Uterus (tissue), 4 donors: ENCODE measurements around the gene HS6ST1. TPM values are rescaled to one million over a fixed set of nuclear protein-coding genes. Genes with fewer than 3 reads are reported as not detected.

Experiments used
- DNase-seq, 2 donors: peaks; one replicate each; pipeline ENCODE4 v3.0.0-alpha.2; 2019 to 2020
- H3K27ac ChIP-seq, 2 donors: fragments of 200-600 bp; sonication (generic); 1 replicate in 1 of 2; 2 replicates in 1 of 2; pipeline ENCODE4 v1.5.1; 2016 to 2018
- H3K27me3 ChIP-seq, 2 donors: fragments of 200-600 bp; sonication (generic); one replicate each; pipeline ENCODE4 v1.5.1; 2018 to 2019; ENCODE audit warnings: control low read depth in 1 of 2
- H3K36me3 ChIP-seq, 2 donors: fragments of 200-600 bp; sonication (generic); one replicate each; pipeline ENCODE4 v1.5.1; 2019; ENCODE audit warnings: control low read depth in 1 of 2
- H3K4me1 ChIP-seq, 2 donors: fragments of 200-600 bp; sonication (generic); one replicate each; pipeline ENCODE4 v1.5.1; 2018 to 2019; ENCODE audit warnings: control low read depth in 1 of 2
- H3K4me3 ChIP-seq, 2 donors: fragments of 200-600 bp; sonication (generic); 1 replicate in 1 of 2; 2 replicates in 1 of 2; pipeline ENCODE4 v1.5.1; 2018 to 2019; ENCODE audit warnings: mild to moderate bottlenecking in 1 of 2
- H3K9me3 ChIP-seq, 2 donors: fragments of 200-600 bp; sonication (generic); one replicate each; pipeline ENCODE4 v1.5.1; 2019; ENCODE audit warnings: control low read depth in 1 of 2
- CTCF ChIP-seq, 4 experiments: fragments of 200-600 bp in 2 of 4; fragments of 450-650 bp in 2 of 4; sonication (generic) in 2 of 4; IDR thresholded peaks; one replicate each; pipeline ENCODE4 v1.5.1; 2016 to 2019; ENCODE audit warnings: antibody characterized with exemption in 4 of 4, mild to moderate bottlenecking in 2 of 4, moderate library complexity in 1 of 4
- POLR2A ChIP-seq, 2 donors: fragments of 450-650 bp; IDR thresholded peaks; one replicate each; pipeline ENCODE4 v1.6.1; 2016; ENCODE audit warnings: antibody characterized with exemption in 2 of 2, mild to moderate bottlenecking in 1 of 2, moderate library complexity in 1 of 2
- intact Hi-C: fragments of 100-400 bp; cut with DNase I; formaldehyde crosslinking; loops from one replicate; pipeline ENCODE4 v1.15.1; 2023; ENCODE audit warnings: low total_unique reads
- total RNA-seq, 4 donors: library from RNA; depleted of rRNA in 3 of 4; stranded (reverse); fragments of >200 nt in 3 of 4; gene quantifications; one replicate each; pipeline versions ENCODE4 v1.1.0 to v1.2.4, GENCODE V29; 2014 to 2023
- donor health status: DM: yes; HTN: yes; CAD: no.

Gene HS6ST1
- total RNA-seq, 4 donors from 2014 or later: 22.7 to 198 (median 37.4) TPM

GRCh38 chr2:128303911-128304310 lies 14.8 kb downstream of the HS6ST1 start:
- intact Hi-C loops: no loop called here
- Histone ChIP-seq H3K36me3 (no peaks in the 10 kb centered on the region), H3K9me3 (no peaks in the 10 kb centered on the region), H3K27ac (peak overlapping the region in 1 of 2 donors; percentile 2), H3K4me3 (no peak overlapping the region), H3K4me1 (peaks cover 0 to 21% of the 10 kb centered on the region in 2 donors), H3K27me3 (no peaks in the 10 kb centered on the region)
- no peak for DNase-seq
- TF ChIP-seq CTCF (IDR thresholded peaks at IDR 0.05) (no peak), POLR2A (IDR thresholded peaks at IDR 0.05) (no peak)

DNA sequence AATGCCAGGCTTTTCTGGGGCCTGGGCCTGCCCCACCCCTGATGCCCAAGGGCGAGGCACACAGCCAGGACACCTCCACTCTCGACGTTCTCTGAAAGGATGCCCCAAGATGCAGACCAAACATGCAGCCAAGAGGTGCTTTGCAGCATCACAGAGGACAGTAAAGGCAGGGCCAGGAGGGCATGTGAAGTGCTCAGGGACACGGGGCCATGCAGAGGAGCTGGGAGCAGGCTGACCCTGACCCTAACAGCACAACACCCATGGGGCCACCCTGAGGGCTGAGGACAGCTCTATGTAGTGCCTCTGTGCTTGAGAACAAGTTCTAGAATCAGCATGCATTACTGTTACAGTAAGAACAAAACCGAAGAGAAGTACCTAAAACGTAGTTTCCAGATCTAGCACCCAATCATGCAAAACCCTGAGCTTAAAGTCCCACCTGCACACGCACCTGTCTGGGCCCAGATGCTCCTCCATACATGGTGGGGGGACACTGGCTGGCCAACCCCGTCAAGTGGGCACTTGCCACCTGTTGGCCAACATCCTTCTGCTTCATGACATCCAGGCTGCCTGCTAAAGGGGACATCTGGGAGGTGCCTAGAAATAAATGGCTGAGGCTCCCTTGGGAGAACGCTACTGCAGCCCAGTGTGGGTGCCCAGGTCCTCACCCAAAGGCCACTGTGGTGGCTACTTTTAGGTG lies 15.4 kb downstream of the HS6ST1 start:
- Histone ChIP-seq H3K27ac (no peak overlapping the region), H3K9me3 (no peaks in the 10 kb centered on the region), H3K4me3 (no peak overlapping the region), H3K4me1 (peaks cover 0 to 21% of the 10 kb centered on the region in 2 donors), H3K36me3 (no peaks in the 10 kb centered on the region), H3K27me3 (no peaks in the 10 kb centered on the region)
- no peak for DNase-seq
- intact Hi-C loops: no loop called here
- TF ChIP-seq CTCF (IDR thresholded peaks at IDR 0.05): no peak
- TF ChIP-seq POLR2A (IDR thresholded peaks at IDR 0.05): no peak

DNA sequence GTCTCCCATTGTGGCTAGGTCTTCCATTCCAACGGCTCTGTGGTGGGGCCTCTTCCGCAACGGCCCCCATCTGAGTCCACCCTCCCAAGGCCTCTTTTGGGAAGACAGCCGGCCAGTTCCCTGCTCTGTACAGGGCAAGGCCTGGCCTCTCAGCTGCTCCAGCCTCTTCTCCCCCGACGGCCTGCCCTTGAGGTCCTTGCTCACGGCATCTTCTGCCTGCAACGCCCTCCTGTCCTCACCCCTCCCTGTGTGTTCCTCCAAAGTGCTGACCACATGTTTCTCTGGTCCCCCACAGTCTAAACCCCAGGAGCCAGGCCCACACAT lies 16.0 kb downstream of the HS6ST1 start:
- Histone ChIP-seq H3K4me3 (no peak overlapping the region), H3K36me3 (no peaks in the 10 kb centered on the region), H3K4me1 (peaks cover 0 to 21% of the 10 kb centered on the region in 2 donors), H3K27me3 (no peaks in the 10 kb centered on the region), H3K9me3 (no peaks in the 10 kb centered on the region), H3K27ac (no peak overlapping the region)
- no peak for DNase-seq
- TF ChIP-seq CTCF (IDR thresholded peaks at IDR 0.05): no peak
- no peak for TF ChIP-seq POLR2A (IDR thresholded peaks at IDR 0.05)
- intact Hi-C loops: no loop called here

- TF ChIP-seq CTCF (IDR thresholded peaks at IDR 0.05) (no peak), POLR2A (IDR thresholded peaks at IDR 0.05) (no peak)
- no peak overlapping the region for H3K4me3 ChIP-seq
- H3K27me3 ChIP-seq: no peaks in the 10 kb centered on the region
- H3K9me3 ChIP-seq: no peaks in the 10 kb centered on the region
- no peak for DNase-seq
- H3K27ac ChIP-seq: no peak overlapping the region
- H3K4me1 ChIP-seq: peaks cover 0 to 21% of the 10 kb centered on the region in 2 donors
- no peaks in the 10 kb centered on the region for H3K36me3 ChIP-seq
- intact Hi-C loops: no loop called here
These were observed 16.5 kb downstream of the HS6ST1 start for GRCh38 chr2:128302011-128302743.

GRCh38 chr2:128301501-128301966 lies 17.1 kb downstream of the HS6ST1 start:
- Histone ChIP-seq H3K9me3 (no peaks in the 10 kb centered on the region), H3K36me3 (no peaks in the 10 kb centered on the region), H3K27ac (no peak overlapping the region), H3K4me3 (no peak overlapping the region), H3K4me1 (peaks cover 0 to 18% of the 10 kb centered on the region in 2 donors), H3K27me3 (no peaks in the 10 kb centered on the region)
- TF ChIP-seq CTCF (IDR thresholded peaks at IDR 0.05) (no peak), POLR2A (IDR thresholded peaks at IDR 0.05) (no peak)
- intact Hi-C loops: no loop called here
- DNase-seq: no peak
